HG02973 (cell line): Measurements from ENCODE around the gene SYNGR3.
A peak's percentile ranks its signal among the peaks of the same experiment; 100 is the strongest.
"Not testable (repeated sequence)": the region's sequence is repeated elsewhere in the genome, so short reads cannot be mapped to it uniquely, and the experiment has no call there.

Experiments used
- ATAC-seq: cut with Tn5 transposase; IDR thresholded peaks from one replicate; pipeline ENCODE4 v1.9.1; 2021; ENCODE audit warnings: moderate library complexity; ENCODE audit not compliant: unreplicated experiment

SYNGR3 gene

DNA sequence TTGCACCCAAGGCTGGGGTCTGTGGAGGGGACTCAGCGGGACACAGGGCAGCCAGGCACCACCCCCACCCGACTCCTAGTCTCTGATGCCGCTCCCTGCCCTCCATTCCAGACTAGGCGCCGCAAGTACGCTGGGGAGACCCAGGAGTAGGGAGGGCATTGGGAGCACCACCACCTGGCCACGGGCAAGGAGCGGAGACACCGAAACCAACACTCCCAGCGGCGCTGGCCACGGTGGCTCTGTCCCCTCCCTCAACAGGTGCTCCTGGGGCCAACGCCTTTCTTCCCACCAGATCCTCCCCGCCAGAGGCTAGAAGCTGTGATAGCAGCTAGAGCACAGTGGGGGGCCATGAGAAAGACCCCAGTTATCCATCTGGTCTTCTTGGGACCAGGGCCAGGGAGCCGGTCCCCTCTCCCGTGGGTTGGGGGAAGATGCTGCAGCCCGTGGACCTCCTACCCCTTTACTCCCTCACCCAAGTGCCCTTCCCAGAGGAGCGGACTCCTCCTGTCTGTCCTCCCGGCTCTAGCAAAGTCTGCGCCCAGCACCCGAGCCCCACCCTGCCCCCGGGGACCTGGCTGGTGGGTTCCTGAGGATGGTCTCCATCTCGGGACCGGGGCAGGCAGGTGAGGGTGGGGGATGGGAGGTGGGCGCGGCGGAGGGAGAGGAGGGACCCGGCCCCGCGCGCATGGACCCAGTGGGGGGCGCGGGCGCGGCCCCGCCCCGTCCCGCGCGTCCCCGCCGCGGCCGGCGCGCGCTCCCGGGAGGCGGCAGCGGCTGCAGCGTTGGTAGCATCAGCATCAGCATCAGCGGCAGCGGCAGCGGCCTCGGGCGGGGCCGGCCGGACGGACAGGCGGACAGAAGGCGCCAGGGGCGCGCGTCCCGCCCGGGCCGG is at the start of gene SYNGR3:
TSS of gene SYNGR3 (plus strand) at position 762 of the 892 bp plus-strand sequence. CDS start 133 bp downstream, outside the sequence.
- ATAC-seq, result no peak

GRCh38 chr16:1940273-1941161 is 49.3 kb upstream of the SYNGR3 start:
- ATAC-seq, result no peak

GRCh38 chr16:1941162-1942046 is 48.4 kb upstream of the SYNGR3 start:
- ATAC-seq, result no peak

GRCh38 chr16:1942047-1942809 is 47.5 kb upstream of the SYNGR3 start:
- ATAC-seq, result no peak

DNA sequence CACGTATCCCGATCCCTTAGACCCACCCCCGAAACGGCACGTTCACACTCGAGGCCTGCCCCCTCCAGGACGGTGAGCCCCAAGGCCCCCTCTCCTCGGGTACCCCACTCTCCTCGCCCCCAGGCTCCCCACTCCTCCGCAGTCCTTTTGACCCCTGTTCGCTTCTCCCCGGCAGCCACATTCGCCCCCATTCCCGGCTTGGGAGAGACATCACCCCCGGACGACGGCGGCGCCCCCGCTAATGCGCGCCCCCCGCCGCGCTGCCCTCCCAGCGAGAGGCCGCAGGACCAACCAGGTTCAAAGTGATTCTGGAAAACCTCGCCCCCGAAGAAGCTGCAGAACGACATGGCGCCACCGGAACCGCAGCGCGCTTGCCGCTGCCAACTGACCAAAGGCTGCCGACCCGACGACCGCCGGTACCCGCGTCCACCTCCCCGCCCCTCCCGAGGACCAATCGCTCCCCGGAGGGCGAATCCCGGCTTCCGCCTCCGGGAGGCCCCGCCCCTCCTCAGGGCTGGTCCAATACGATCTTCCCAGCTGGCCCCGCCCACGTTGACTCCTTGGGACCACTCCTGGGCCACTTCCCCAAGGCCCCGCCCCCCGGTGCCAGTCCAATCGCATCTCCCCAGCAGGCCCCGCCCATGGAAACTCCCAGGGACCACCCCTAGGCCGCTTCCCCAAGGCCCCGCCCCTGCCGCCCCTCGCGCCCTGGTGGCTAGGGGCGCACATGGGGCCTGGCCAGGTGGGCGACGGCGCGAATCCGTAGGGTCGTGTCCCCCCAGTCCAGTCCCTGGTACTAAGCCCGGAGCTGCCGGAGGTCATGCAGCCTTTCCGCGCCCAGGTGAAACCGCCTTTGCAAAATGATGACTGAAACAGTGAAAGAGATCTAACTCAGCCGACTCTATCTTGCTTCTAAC is 46.7 kb upstream of the SYNGR3 start, which contains the start of gene MSRB1:
TSS of gene MSRB1 (minus strand) at position 390 of the 917 bp plus-strand sequence. CDS start at position 347, 43 bp downstream.
- peak; percentile 83 for ATAC-seq

- no peak for ATAC-seq
These were observed 45.1 kb upstream of the SYNGR3 start for GRCh38 chr16:1944612-1945199.

DNA sequence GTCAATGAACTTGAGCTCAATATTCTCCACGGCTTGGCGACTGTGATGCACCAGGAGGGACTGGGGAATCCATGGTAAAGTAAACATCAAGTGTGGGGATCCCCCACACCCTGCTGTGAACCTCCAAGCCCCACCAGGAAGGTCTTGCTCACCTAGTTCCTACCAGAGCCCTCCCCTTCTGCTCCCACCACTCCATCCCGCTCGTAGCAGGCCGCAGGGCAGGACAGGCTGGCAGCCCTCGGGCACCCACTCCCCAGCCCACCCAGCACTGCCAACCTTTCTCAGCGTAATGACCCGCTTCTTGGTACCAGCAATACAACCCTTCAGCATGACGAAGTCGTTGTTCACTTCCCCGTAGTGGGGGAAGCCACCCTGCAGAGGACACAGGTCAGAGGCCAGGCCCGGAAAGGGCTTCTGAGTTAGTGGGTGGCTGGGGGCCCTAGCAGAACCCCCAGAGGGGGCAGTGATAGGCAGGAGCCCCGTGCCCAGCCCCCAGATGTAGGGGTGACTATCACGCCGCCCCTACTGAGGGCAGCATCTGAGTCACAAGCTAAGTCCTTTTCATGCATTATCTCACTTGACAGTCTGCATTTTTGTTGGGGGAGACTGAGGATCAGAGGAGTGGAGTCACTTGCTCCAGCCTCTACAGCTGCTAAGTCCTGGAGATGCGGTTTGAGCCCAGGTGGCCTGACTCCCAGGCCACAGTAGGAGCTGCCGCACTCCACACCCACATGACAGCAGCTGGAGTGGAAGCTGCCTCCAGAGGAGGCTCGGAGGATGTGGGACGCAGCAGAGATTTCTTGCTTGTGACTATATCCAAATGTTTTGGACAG is 44.0 kb upstream of the SYNGR3 start:
- ATAC-seq, result no peak

- no peak for ATAC-seq
These were observed 43.0 kb upstream of the SYNGR3 start for GRCh38 chr16:1946495-1947368.

DNA sequence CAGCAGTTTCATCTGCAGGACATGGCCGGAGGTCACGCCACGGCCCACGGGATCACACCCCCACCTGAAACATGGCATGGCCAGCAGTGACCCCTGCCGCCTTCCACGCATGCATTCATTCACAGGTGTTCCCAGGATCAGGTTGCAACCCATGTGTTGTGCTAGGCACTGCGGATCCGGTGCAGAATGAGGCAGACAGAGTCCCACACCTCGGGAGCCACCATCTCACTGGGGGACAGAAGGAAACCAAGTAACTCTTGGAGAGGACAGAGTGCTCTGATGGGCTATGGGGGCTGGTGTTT is 42.5 kb upstream of the SYNGR3 start:
- ATAC-seq, result no peak

- no peak for ATAC-seq
These were observed 40.3 kb upstream of the SYNGR3 start for GRCh38 chr16:1949507-1949906.

DNA sequence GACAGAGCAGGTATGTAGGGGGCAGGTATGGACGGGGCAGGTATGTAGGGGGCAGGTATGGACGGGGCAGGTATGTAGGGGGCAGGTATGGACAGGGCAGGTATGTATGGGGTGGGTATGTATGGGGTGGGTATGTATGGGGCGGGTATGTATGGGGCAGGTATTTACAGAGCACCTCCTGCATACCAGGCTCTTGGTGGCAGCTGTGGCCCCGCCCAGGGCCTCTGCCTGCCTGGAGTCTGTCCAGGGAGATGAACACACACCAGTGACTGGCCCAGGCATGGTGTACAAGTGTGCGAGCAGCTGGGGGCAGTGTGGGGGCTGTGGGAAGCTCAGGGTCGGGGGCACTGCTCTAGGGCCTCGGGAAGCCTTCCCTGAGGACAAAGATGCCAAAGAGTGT is 39.7 kb upstream of the SYNGR3 start:
- ATAC-seq, result no peak

GRCh38 chr16:1950559-1950958 is 39.2 kb upstream of the SYNGR3 start:
- ATAC-seq, result no peak

DNA sequence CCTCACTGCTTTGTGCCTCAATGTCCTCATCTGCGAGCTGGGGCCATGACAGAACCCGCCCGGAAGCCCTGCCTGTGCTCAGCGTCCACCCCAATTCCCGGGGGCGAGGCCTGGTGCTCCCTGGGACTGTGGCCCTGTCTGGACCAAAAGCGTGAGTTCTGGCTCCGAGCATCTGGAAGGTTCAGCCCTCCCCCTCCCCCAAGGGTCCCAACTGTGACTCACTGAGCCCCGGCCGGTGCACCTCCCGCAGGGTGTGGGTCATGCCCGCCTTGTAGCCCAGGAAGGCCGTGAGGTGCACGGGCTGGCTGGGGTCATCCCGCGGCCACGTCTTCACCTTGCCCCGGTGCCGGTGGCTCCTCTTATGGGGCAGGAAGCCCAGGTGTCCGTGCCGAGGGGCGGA is 36.0 kb upstream of the SYNGR3 start:
- no peak for ATAC-seq

DNA sequence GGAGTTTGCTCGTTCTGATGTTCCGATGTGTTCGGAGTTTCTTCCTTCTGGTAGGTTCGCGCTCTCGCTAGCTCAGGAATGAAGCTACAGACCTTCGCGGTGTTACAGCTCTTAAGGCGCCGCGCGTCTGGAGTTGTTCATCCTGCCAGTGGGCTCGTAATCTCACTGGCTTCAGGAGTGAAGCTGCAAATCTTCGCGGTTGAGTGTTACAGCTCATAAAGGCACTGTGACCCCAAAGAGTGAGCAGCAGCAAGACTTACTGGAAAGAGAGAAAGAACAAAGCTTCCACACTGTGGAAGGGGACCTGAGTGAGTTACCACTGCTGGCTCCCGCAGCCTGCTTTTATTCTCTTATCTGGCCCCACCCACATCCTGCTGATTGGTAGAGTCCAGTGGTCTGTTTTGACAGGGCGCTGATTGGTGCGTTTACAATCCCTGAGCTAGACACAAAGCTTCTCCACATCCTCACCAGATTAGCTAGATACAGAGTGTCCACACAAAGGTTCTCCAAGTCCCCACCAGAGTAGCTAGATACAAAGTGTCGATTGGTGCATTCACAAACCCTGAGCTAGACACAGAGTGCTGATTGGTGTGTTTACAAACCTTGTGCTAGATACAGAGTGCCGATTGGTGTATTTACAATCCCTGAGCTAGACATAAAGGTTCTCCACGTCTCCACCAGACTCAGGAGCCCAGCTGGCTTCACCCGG is 32.2 kb upstream of the SYNGR3 start:
- not testable (repeated sequence) for ATAC-seq

DNA sequence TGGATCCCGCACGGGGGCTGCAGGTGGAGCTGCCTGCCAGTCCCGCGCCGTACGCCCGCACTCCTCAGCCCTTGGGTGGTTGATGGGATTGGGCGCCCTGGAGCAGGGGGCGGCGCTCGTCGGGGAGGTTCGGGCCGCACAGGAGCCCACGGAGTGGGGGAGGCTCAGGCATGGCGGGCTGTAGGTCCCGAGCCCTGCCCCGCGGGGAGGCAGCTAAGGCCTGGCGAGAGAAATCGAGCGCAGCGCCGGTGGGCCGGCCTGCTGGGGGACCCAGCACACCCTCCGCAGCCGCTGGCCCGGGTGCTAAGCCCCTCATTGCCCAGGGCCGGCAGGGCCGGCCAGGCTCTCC is 31.7 kb upstream of the SYNGR3 start:
- not testable (repeated sequence) for ATAC-seq

DNA sequence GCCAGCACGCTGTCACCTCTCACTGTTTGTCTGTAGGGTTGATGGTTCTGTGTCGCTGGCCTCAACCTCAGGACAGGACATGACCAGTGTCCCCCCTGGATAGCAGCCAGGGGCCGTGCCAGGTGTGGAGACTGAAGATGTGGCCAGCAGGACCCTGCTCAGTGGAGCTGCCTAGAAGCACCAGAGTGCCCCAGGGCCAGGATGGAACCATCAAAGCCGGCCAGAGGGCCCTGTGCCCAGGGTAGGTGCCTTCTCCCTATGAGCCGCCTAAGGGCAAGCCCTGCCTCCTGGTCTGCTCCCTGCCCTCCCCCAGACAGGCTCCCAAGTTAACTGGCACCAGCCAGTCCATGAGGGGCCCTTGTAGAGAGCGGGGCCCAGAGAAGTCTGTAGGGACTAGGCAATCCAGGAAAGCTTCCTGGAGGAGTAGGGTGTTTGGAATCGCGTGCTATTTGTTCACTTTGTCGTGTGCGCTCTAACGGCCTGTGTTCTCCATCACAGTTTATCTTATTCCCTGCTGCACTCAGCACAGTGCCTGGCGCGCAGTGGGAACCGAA is 31.0 kb upstream of the SYNGR3 start:
- no peak for ATAC-seq
